ENCODE results near the gene IQCH.

IQCH gene

DNA sequence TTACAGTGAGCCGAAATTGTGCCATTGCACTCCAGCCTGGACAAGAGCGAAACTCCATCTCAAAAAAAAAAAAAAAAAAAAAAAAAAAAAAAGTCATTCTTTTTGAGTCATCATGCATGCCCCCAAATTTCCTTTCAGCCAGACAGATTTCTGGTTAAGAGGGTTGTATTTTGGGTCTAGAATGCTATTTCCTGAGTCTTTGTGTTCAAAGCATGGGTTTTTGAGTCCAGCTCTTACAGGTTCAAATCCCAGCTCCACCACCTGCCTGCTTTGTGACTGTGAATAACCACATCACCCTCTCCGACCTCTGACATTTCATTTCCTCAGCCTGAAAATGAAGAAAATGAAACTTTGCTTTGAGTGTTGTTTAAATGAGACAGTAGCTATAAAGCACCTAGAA is 257.0 kb downstream of the IQCH start:
- TF ChIP-seq, protein P1, sequence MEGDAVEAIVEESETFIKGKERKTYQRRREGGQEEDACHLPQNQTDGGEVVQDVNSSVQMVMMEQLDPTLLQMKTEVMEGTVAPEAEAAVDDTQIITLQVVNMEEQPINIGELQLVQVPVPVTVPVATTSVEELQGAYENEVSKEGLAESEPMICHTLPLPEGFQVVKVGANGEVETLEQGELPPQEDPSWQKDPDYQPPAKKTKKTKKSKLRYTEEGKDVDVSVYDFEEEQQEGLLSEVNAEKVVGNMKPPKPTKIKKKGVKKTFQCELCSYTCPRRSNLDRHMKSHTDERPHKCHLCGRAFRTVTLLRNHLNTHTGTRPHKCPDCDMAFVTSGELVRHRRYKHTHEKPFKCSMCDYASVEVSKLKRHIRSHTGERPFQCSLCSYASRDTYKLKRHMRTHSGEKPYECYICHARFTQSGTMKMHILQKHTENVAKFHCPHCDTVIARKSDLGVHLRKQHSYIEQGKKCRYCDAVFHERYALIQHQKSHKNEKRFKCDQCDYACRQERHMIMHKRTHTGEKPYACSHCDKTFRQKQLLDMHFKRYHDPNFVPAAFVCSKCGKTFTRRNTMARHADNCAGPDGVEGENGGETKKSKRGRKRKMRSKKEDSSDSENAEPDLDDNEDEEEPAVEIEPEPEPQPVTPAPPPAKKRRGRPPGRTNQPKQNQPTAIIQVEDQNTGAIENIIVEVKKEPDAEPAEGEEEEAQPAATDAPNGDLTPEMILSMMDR (IDR thresholded peaks at IDR 0.05; ENCODE audit: borderline replicate concordance, control extremely low read depth, extremely low read depth, insufficient read depth, missing control alignments): no peak
- DNase-seq (ENCODE audit: low spot score): no peak
- in situ Hi-C loops (cut with MboI; ENCODE audit: low sequenced_read_pairs, unreplicated experiment): no loop called here

DNA sequence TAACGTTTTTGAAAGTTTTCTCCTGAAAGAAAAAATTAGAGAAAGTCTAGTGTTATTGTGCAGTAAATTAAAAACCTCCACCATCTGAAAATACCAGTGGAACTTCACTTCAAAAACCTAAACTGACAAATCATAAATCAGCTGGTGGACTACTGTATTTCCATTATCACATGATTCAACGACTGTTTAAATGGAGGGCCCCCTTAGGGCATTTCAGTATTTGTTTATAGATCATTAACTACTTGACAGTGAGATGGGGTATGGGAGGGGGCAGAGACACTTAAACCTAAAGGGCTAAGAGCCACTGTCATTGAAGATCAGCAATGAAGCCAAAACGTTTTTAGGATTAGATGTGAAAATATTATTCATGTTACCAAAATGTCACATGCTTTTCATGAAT is 257.6 kb downstream of the IQCH start:
- in situ Hi-C loops (cut with MboI; ENCODE audit: low sequenced_read_pairs, unreplicated experiment): no loop called here
- TF ChIP-seq, protein P1 (IDR thresholded peaks at IDR 0.05; ENCODE audit: borderline replicate concordance, control extremely low read depth, extremely low read depth, insufficient read depth, missing control alignments): no peak
- DNase-seq (ENCODE audit: low spot score): no peak

DNA sequence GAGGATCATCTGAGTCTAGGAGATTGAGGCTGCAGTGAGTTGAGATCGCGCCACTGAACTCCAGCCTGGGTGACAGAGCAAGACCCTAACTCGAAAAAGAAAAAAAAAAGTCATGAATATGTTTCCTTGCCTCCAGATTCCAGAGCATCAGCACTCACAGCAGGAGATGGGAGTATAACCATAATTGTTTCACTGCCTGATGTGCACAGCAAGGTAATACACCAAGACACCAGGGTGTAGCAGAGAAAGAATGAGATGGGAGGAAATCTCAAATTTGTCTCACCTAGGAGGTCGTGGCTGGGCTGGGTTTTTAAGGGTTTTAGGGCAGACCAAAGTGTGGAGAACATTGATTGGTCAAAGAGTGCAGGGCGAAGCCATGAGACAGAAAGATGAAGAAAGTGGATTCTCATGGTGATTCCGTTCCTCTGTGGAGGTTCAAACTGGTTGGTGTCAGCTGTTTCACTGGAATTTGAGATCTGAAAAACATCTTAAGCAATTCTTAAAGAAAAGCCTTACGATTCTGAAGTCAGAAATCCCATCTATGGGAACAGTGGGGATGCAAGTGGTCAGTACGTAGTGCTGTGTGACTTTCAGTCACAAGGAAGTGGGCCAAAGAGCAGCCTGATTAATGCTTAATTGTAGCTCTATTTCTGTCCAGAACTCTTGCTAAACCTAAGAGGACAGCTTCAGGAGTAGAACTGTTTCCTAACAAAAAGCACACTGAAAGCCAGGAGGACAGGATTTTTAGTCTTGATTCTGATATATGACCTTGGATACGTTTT is 258.5 kb downstream of the IQCH start:
- in situ Hi-C loops (cut with MboI; ENCODE audit: low sequenced_read_pairs, unreplicated experiment): no loop called here

DNA sequence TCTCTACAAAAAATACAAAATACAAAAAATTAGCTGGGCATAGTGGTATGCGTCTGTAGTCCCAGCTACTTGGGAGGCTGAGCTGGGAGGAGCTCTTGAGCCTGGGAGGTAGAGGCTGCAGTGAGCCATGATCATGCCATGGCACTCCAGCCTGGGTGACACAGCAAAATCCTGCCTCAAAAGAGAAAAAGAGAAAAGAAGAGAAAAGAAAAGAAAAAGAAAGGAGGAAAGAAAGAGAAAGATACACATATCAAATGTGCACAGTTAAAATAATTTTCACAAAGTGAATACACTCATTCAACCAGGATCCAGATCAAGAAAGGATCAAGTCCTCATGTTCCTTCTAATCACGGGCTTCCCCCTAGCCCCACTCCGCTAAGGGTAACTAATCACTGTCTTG is 260.5 kb downstream of the IQCH start:
- TF ChIP-seq, protein P1 (IDR thresholded peaks at IDR 0.05; ENCODE audit: borderline replicate concordance, control extremely low read depth, extremely low read depth, insufficient read depth, missing control alignments): no peak
- in situ Hi-C loops (cut with MboI; ENCODE audit: low sequenced_read_pairs, unreplicated experiment): no loop called here

More for the DNA sequence above, 258.5 kb downstream of the IQCH start:
- TF ChIP-seq, protein P1 (IDR thresholded peaks at IDR 0.05; ENCODE audit: borderline replicate concordance, control extremely low read depth, extremely low read depth, insufficient read depth, missing control alignments): no peak
- DNase-seq (ENCODE audit: low spot score): no peak

DNA sequence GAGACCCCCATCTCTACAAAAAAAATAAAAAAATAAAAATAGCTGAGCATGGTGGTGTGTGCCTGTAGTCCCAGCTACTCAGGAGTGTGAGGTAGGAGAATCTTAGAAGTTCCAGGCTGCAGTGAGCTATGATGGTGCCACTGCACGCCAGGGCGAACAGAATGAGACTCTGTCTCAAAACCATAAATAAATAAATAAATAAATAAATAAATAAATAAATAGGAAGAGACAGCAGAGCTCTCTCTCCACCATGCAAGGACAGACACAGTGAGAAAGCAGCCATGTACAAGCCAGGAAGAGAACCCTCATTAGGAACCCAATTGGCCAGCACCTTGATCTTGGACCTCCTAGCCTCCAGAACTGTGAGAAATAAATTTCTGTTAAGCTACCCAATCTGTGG is 261.0 kb downstream of the IQCH start:
- TF ChIP-seq, protein P1 (IDR thresholded peaks at IDR 0.05; ENCODE audit: borderline replicate concordance, control extremely low read depth, extremely low read depth, insufficient read depth, missing control alignments): no peak
- no peak for DNase-seq (ENCODE audit: low spot score)

More for the DNA sequence above, 260.5 kb downstream of the IQCH start:
- DNase-seq (ENCODE audit: low spot score): no peak

DNA sequence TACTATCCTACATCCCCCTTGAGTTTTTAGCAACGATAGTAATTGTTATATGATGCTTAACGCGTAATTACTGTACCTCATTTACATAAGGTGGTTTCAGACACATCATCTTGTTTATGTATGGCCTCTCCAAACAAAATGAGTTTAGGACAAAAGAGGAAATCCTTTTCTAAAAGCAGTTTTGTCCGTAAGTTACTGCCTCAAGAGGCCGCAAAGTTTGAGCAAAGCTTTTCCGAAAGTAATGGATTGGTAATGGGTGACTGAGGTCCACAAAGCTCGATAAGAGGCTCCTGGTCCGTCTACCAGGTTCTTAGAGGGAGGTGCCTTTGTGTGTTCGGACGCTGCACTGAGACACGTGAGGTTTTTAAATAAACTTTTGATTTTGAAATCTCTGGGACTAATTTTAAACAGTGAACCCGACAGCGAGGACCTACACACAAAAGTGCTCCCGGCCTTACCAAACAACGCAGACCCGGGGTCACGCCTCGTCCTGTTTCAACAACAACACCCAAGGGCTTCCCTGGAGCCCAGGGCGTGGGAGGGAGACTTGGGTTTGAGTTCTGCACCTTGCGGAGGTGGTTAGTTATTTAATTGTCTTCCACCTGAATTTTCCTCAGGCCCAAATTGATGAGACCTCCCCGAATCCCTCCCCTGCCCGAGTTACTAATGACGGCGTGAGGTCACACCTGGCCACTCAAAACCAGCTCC is 265.9 kb downstream of the IQCH start:
- in situ Hi-C loops (cut with MboI; ENCODE audit: low sequenced_read_pairs, unreplicated experiment): no loop called here
- DNase-seq (ENCODE audit: low spot score): no peak
- TF ChIP-seq, protein P1 (IDR thresholded peaks at IDR 0.05; ENCODE audit: borderline replicate concordance, control extremely low read depth, extremely low read depth, insufficient read depth, missing control alignments): no peak

More for the DNA sequence above, 261.0 kb downstream of the IQCH start:
- in situ Hi-C loops (cut with MboI; ENCODE audit: low sequenced_read_pairs, unreplicated experiment): no loop called here

Measured in GM13976 (cell line).